ENCODE measurements around the gene NCLN. TPM values are rescaled to one million over a fixed set of nuclear protein-coding genes. Genes with fewer than 3 reads are reported as not detected.

NCLN gene
- total and polyA plus RNA-seq, 9 of the 15 experiments (the other 6 are each of a cell fraction or from before 2014, with no cell fraction given): 3.8 to 126 (median 39.6) TPM

DNA sequence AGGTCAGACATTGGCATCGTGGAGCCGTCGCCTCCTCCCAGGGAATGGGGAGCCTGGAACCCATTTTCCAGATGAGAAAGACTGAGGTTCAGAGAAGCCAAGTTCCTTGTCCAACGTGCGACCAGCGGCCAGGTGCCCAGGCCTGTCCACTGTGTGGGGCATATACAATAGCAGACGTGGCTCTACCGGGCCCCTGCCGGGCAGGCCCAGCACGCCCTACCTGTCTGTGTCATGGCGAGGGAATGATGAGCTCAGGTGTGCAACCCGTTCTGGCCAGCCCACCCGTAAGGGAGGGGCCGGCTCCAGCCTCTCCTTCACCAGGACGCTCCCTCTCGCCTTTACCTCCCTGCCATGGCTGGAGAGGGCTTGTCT is 49.1 kb upstream of the NCLN start:
- H3K79me2 ChIP-seq (ENCODE audit: control insufficient read depth, insufficient read depth, low read length): no peaks in the 10 kb centered on the region
- no peaks in the 10 kb centered on the region for H3K9me1 ChIP-seq (ENCODE audit: control insufficient read depth, insufficient read depth, low read length)
- in situ Hi-C loops (cut with MboI): no loop called here
- no peaks in the 10 kb centered on the region; the same call in 1 of the 2 replicates for H3K9me3 ChIP-seq (replicated peaks; ENCODE audit: control insufficient read depth, insufficient read depth, low read depth, low read length)
- ATAC-seq (no peak), FAIRE-seq (no peak), DNase-seq (ENCODE audit: extremely low read depth in 1 of 4, low spot score in 3 of 4) (peak in 1 of 4 experiments; percentile 5)
- H2AFZ ChIP-seq (ENCODE audit: low read depth, low read length): no peak overlapping the region
- H3K9ac ChIP-seq (ENCODE audit: insufficient read depth in 1 of 2, low read depth in 2 of 2, low read length in 2 of 2): peak overlapping the region in 1 of 2 experiments; percentile 32; a peak in 2 of 4 replicates
- CTCF ChIA-PET (ENCODE audit: low intra/inter-chr PET ratio): no interaction called here
- 70% methylated on average over 7 of the region's 16 CpGs for WGBS (ENCODE audit: insufficient coverage, low coverage, missing lambda C conversion rate)
- no TSS peak for BruUV-seq (replicated peaks)
- H3K27me3 ChIP-seq (ENCODE audit: control insufficient read depth in 2 of 2, insufficient read depth in 2 of 2, low read length in 2 of 2): no peaks in the 10 kb centered on the region
- intact Hi-C loops (cut with micrococcal nuclease): no loop called here
- no peak for TF ChIP-seq BRD9 (IDR thresholded peaks at IDR 0.05; ENCODE audit: low read depth, partially characterized antibody)
- no peak for TF ChIP-seq CEBPG (CRISPR knock-in tag; IDR thresholded peaks at IDR 0.05)
- TF ChIP-seq CEBPG (tag; conservative IDR thresholded peaks at IDR 0.05 in 1 of 2, IDR thresholded peaks at IDR 0.05 in 1 of 2): no peak
- TF ChIP-seq CBX1 (IDR thresholded peaks at IDR 0.05; ENCODE audit: low read depth): peak; percentile 54; the same call in 1 of the 2 replicates
- peak; percentile 77 for TF ChIP-seq BCOR (IDR thresholded peaks at IDR 0.05)
- TF ChIP-seq CBFB (CRISPR knock-in tag; IDR thresholded peaks at IDR 0.05): no peak
- TF ChIP-seq ADNP (tag; IDR thresholded peaks at IDR 0.05): peak; percentile 45; the same call in 1 of the 2 replicates
- no peak for TF ChIP-seq ZNF232 (CRISPR knock-in tag; IDR thresholded peaks at IDR 0.05)
- no peak for TF ChIP-seq NFRKB (IDR thresholded peaks at IDR 0.05; ENCODE audit: low read depth)
- TF ChIP-seq, protein P1, sequence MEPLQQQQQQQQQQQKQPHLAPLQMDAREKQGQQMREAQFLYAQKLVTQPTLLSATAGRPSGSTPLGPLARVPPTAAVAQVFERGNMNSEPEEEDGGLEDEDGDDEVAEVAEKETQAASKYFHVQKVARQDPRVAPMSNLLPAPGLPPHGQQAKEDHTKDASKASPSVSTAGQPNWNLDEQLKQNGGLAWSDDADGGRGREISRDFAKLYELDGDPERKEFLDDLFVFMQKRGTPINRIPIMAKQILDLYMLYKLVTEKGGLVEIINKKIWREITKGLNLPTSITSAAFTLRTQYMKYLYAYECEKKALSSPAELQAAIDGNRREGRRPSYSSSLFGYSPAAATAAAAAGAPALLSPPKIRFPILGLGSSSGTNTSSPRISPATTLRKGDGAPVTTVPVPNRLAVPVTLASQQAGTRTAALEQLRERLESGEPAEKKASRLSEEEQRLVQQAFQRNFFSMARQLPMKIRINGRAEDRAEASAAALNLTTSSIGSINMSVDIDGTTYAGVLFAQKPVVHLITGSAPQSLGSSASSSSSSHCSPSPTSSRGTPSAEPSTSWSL (CRISPR knock-in tag; IDR thresholded peaks at IDR 0.05; ENCODE audit: borderline replicate concordance): no peak
- TF ChIP-seq RBM25 (IDR thresholded peaks at IDR 0.05; ENCODE audit: low read depth, low read length, severe bottlenecking): peak; percentile 57
- peak; percentile 28 for TF ChIP-seq PCBP1 (IDR thresholded peaks at IDR 0.05; ENCODE audit: low read depth, low read length, poor library complexity, severe bottlenecking)
- TF ChIP-seq KDM1A (IDR thresholded peaks at IDR 0.05): peak in 1 of 2 experiments; percentile 45; a peak in 1 of 4 replicates
- no peak overlapping the region for H3K4me2 ChIP-seq (ENCODE audit: insufficient read depth, low read length)
- no peak overlapping the region for H3K4me3 ChIP-seq
- H3K36me3 ChIP-seq (ENCODE audit: control insufficient read depth, insufficient read depth, low read length): no peaks in the 10 kb centered on the region
- POLR2A ChIA-PET: interaction anchor here (0.6 kb wide), 1 partner anchor 225 kb away, joined by 3 read pairs; no protein-coding TSS in a partner anchor
- no peak overlapping the region for H3K27ac ChIP-seq (ENCODE audit: extremely low read depth, low read depth, low read length)
- no peaks in the 10 kb centered on the region for H4K20me1 ChIP-seq (replicated peaks; ENCODE audit: control insufficient read depth, insufficient read depth, low read length)
- H3K4me1 ChIP-seq (replicated peaks in 1 of 2; ENCODE audit: control insufficient read depth in 2 of 2, insufficient read depth in 2 of 2, low read length in 2 of 2): peaks cover 13 to 25% of the 10 kb centered on the region in 2 experiments
